C4-2B (cell line): ENCODE results near the gene PIK3R3.

Experiments used
- ZFX ChIP-seq: fragments of 450-650 bp; IDR thresholded peaks from 2 replicates; pipeline ENCODE4 v1.6.1; 2017
- TF ChIP-seq, protein P1 (sequence below): fragments of 450-650 bp; conservative IDR thresholded peaks from 2 replicates; pipeline ENCODE4 v1.5.1; 2017; ENCODE audit warnings: mild to moderate bottlenecking

DNA sequence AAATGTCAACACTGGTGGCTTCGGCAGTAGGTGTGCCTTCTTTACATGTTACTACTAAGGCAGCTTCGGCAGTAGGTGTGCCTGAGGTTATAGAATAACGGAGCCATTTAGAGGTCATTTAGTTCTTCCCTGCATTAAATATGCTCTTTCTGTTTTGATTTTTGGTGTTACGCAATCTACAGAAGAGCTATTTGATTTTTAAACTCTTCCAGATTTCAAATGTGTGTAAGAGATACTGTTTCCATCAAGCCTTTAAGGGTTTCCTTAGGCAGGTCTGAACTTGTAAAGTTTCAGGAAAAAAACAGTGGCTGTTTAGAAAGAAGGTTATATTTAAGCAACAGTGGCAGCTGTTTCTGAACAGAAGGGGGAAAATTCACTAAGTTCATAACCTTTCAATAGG is 54.8 kb downstream of the PIK3R3 start:
- TF ChIP-seq, protein P1, sequence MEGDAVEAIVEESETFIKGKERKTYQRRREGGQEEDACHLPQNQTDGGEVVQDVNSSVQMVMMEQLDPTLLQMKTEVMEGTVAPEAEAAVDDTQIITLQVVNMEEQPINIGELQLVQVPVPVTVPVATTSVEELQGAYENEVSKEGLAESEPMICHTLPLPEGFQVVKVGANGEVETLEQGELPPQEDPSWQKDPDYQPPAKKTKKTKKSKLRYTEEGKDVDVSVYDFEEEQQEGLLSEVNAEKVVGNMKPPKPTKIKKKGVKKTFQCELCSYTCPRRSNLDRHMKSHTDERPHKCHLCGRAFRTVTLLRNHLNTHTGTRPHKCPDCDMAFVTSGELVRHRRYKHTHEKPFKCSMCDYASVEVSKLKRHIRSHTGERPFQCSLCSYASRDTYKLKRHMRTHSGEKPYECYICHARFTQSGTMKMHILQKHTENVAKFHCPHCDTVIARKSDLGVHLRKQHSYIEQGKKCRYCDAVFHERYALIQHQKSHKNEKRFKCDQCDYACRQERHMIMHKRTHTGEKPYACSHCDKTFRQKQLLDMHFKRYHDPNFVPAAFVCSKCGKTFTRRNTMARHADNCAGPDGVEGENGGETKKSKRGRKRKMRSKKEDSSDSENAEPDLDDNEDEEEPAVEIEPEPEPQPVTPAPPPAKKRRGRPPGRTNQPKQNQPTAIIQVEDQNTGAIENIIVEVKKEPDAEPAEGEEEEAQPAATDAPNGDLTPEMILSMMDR, result no peak
- no peak for TF ChIP-seq ZFX
